ENCODE measurements around the gene TMEM52. TPM values are rescaled to one million over a fixed set of nuclear protein-coding genes. Genes with fewer than 3 reads are reported as not detected.
A peak's percentile ranks its signal among the peaks of the same experiment; 100 is the strongest.

TMEM52 gene
- total RNA-seq, 1 donor from 2014 or later: 1.4 TPM

GRCh38 chr1:1876335-1876930 is 42.6 kb downstream of the TMEM52 start:
- no peaks in the 10 kb centered on the region for H3K27me3 ChIP-seq (ENCODE audit: insufficient read depth, low read length)
- H2AFZ ChIP-seq (ENCODE audit: low read depth, low read length): no peak overlapping the region
- no peaks in the 10 kb centered on the region for H3K27me3 Mint-ChIP-seq (ENCODE audit: low read depth, unreplicated experiment)
- H3K79me2 ChIP-seq (ENCODE audit: insufficient read depth, low read length): peaks cover 100% of the 10 kb centered on the region
- no peak overlapping the region for H3K9ac ChIP-seq (ENCODE audit: low read length)
- peaks cover 42% of the 10 kb centered on the region for H3K36me3 Mint-ChIP-seq (ENCODE audit: low read depth, unreplicated experiment)
- H3K4me2 ChIP-seq (ENCODE audit: low read length): peak overlapping the region; percentile 34
- H3K27ac Mint-ChIP-seq (ENCODE audit: unreplicated experiment): peak overlapping the region; percentile 84
- H3K4me1 ChIP-seq (ENCODE audit: insufficient read depth, low read length): peaks cover 32% of the 10 kb centered on the region
- H3K4me3 Mint-ChIP-seq (ENCODE audit: unreplicated experiment): peak overlapping the region; percentile 65
- no peaks in the 10 kb centered on the region for H3K9me3 ChIP-seq (ENCODE audit: insufficient read depth, low read depth, low read length)
- H3K9me3 Mint-ChIP-seq (ENCODE audit: unreplicated experiment): peaks cover 3% of the 10 kb centered on the region
- H4K20me1 ChIP-seq (ENCODE audit: insufficient read depth, low read length): peaks cover 97% of the 10 kb centered on the region
- peaks cover 19% of the 10 kb centered on the region for H3K36me3 ChIP-seq (ENCODE audit: insufficient read depth, low read length)
- H3K27ac ChIP-seq (ENCODE audit: low read depth, low read length): no peak overlapping the region
- DNase-seq (ENCODE audit: low read depth) (peak; percentile 62), FAIRE-seq (no peak)
- TF ChIP-seq CTCF (IDR thresholded peaks at IDR 0.05; ENCODE audit: insufficient read depth, low read depth, low read length) (no peak), EZH2 (IDR thresholded peaks at IDR 0.05; ENCODE audit: insufficient read depth, low read length) (no peak)
- no peak overlapping the region for H3K4me3 ChIP-seq (ENCODE audit: insufficient read depth, low read depth, low read length)
- H3K4me1 Mint-ChIP-seq (ENCODE audit: low read depth, unreplicated experiment): peaks cover 60% of the 10 kb centered on the region

GRCh38 chr1:1875932-1876331 is 43.1 kb downstream of the TMEM52 start:
- Histone ChIP-seq H3K4me2 (ENCODE audit: low read length) (peak overlapping the region; percentile 34), H3K27ac (ENCODE audit: low read depth, low read length) (no peak overlapping the region), H3K4me1 (ENCODE audit: insufficient read depth, low read length) (peaks cover 30% of the 10 kb centered on the region), H3K9ac (ENCODE audit: low read length) (no peak overlapping the region), H4K20me1 (ENCODE audit: insufficient read depth, low read length) (peaks cover 97% of the 10 kb centered on the region), H3K9me3 (ENCODE audit: insufficient read depth, low read depth, low read length) (no peaks in the 10 kb centered on the region), H3K4me3 (ENCODE audit: insufficient read depth, low read depth, low read length) (no peak overlapping the region), H3K79me2 (ENCODE audit: insufficient read depth, low read length) (peaks cover 100% of the 10 kb centered on the region), H2AFZ (ENCODE audit: low read depth, low read length) (no peak overlapping the region), H3K27me3 (ENCODE audit: insufficient read depth, low read length) (no peaks in the 10 kb centered on the region), H3K36me3 (ENCODE audit: insufficient read depth, low read length) (peaks cover 19% of the 10 kb centered on the region)
- peak overlapping the region; percentile 84 for H3K27ac Mint-ChIP-seq (ENCODE audit: unreplicated experiment)
- peak overlapping the region; percentile 12 for H3K4me3 Mint-ChIP-seq (ENCODE audit: unreplicated experiment)
- no peaks in the 10 kb centered on the region for H3K27me3 Mint-ChIP-seq (ENCODE audit: low read depth, unreplicated experiment)
- TF ChIP-seq EZH2 (IDR thresholded peaks at IDR 0.05; ENCODE audit: insufficient read depth, low read length): no peak
- TF ChIP-seq CTCF (IDR thresholded peaks at IDR 0.05; ENCODE audit: insufficient read depth, low read depth, low read length): no peak
- FAIRE-seq (no peak), DNase-seq (ENCODE audit: low read depth) (no peak)
- peaks cover 3% of the 10 kb centered on the region for H3K9me3 Mint-ChIP-seq (ENCODE audit: unreplicated experiment)
- H3K4me1 Mint-ChIP-seq (ENCODE audit: low read depth, unreplicated experiment): peaks cover 56% of the 10 kb centered on the region
- peaks cover 39% of the 10 kb centered on the region for H3K36me3 Mint-ChIP-seq (ENCODE audit: low read depth, unreplicated experiment)

- H3K27ac ChIP-seq (ENCODE audit: low read depth, low read length): no peak overlapping the region
- DNase-seq (ENCODE audit: low read depth): no peak
- H3K27ac Mint-ChIP-seq (ENCODE audit: unreplicated experiment): peak overlapping the region; percentile 78
- H3K4me1 ChIP-seq (ENCODE audit: insufficient read depth, low read length): peaks cover 25% of the 10 kb centered on the region
- no peak overlapping the region for H3K4me3 ChIP-seq (ENCODE audit: insufficient read depth, low read depth, low read length)
- H3K9ac ChIP-seq (ENCODE audit: low read length): no peak overlapping the region
- H3K36me3 ChIP-seq (ENCODE audit: insufficient read depth, low read length): peaks cover 19% of the 10 kb centered on the region
- FAIRE-seq: no peak
- H3K27me3 Mint-ChIP-seq (ENCODE audit: low read depth, unreplicated experiment): no peaks in the 10 kb centered on the region
- peaks cover 35% of the 10 kb centered on the region for H3K36me3 Mint-ChIP-seq (ENCODE audit: low read depth, unreplicated experiment)
- H3K9me3 ChIP-seq (ENCODE audit: insufficient read depth, low read depth, low read length): no peaks in the 10 kb centered on the region
- H3K4me3 Mint-ChIP-seq (ENCODE audit: unreplicated experiment): no peak overlapping the region
- H3K4me1 Mint-ChIP-seq (ENCODE audit: low read depth, unreplicated experiment): peaks cover 48% of the 10 kb centered on the region
- H3K4me2 ChIP-seq (ENCODE audit: low read length): no peak overlapping the region
- peaks cover 98% of the 10 kb centered on the region for H4K20me1 ChIP-seq (ENCODE audit: insufficient read depth, low read length)
- peaks cover 3% of the 10 kb centered on the region for H3K9me3 Mint-ChIP-seq (ENCODE audit: unreplicated experiment)
- TF ChIP-seq CTCF (IDR thresholded peaks at IDR 0.05; ENCODE audit: insufficient read depth, low read depth, low read length): no peak
- TF ChIP-seq EZH2 (IDR thresholded peaks at IDR 0.05; ENCODE audit: insufficient read depth, low read length): no peak
- H3K79me2 ChIP-seq (ENCODE audit: insufficient read depth, low read length): peaks cover 100% of the 10 kb centered on the region
- H3K27me3 ChIP-seq (ENCODE audit: insufficient read depth, low read length): no peaks in the 10 kb centered on the region
- H2AFZ ChIP-seq (ENCODE audit: low read depth, low read length): no peak overlapping the region
Observed at GRCh38 chr1:1874901-1875300, 44.2 kb downstream of the TMEM52 start.
